ENCODE data around the gene UBAC2.
"Not testable (repeated sequence)": the region's sequence is repeated elsewhere in the genome, so short reads cannot be mapped to it uniquely, and the experiment has no call there.

The UBAC2 gene

DNA sequence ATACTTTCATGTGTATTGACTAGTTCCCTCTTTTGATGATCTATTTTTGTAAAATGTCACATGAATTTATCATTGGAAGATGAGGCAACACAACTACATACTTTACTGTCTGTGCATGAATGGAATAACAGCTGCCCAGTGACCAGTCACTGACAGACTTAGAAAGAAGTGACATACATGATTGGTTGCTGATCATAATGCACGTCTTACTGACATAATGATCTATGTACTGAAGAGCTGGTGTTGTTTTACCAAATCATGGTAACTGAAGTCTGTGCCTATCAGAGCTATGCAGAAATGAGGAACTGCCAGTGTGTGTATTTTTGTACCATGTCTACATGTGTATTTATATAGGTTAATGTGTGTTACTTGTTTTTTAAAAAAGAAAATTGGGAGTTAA is 31.1 kb downstream of the UBAC2 start:
- no peak for DNase-seq

DNA sequence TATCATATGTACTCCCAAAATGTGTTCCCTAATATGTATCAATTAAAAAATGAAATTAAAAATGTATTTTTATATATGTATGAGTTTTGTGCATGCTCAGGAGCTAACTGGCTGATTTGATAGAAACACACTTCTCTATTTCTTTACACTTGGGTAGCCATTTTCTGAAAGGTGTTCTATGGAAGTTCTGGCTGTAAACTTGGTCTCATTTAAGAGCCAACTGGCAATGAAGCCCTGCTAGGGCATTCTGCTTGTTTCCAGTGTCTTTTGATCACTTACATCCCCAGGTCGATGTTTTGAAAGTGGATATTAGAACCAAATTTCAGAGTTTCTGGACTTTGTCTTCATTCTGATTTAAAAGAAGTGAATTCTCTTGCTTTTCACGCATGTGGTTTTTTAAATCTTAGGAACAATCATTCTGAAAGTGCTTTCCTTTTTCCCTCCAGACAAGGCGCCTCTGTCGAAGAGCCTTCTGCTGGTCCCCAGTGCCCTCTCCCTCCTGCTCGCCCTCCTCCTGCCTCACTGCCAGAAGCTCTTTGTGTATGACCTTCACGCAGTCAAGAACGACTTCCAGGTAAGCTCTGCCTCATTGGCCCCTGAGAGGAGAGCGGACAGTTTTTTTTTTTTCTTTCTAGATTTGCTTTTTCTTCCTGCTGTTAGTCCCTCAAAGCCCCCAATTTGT is 37.5 kb downstream of the UBAC2 start:
- intact Hi-C loops (cut with DNase I) = no loop called here
- no peak for DNase-seq

More for the DNA sequence above, 31.1 kb downstream of the UBAC2 start:
- intact Hi-C loops (cut with DNase I) = no loop called here

DNA sequence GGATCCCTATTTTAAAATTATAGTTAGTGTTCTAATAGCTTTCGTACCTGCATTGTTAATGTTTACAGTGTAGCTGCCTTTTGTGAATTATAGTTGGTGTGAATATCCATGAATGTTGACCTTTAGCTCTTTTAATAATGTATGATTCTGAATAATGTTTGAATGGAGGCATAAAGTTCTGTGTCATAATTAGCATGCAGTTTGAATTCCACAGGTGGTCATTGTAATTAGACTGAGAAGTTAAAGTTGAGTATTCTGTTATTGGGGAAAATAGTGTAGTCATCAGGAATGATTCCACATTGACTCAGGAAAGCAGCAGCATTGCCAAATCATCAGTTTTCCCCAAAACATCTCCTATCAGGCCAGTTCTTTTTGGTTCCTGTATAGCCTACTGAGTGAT is 45.4 kb downstream of the UBAC2 start:
- intact Hi-C loops (cut with DNase I) = no loop called here
- no peak for DNase-seq

DNA sequence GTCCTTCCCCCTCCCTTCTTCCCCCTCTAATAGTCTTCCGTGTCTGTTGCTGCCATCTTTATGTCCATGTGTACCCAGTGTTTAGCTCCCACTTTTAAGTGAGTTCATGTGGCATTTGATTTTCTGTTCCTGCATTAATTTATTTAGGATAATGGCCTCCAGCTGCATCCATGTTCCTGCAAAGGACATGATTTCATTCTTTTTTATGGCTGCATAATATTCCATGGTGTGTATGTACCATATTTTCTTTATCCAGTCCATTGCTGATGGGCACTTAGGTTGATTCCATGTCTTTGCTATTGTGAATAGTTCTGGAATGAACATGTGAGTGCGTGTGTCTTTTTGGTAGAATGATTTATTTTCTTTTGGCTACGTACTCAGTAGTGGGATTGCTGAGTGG is 48.5 kb downstream of the UBAC2 start:
- intact Hi-C loops (cut with DNase I); DNase-seq: not testable (repeated sequence)

DNA sequence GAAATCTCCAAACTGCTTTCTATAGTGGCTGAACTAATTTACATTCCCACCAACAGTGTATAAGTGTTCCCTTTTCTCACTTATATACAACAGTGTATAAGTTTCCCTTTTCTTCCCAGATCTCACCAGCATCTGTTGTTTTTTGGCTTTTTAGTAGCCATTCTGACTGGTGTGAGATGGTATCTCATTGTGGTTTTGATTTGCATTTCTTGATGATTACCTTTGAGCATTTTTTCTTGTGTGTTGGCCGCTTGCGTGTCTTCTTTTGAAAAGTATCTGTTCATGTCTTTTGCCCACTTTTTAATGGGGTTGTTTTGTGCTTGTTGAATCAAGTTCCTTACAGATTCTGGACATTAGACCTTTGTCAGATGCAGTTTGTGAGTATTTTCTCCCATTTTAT is 49.0 kb downstream of the UBAC2 start:
- intact Hi-C loops (cut with DNase I); DNase-seq: not testable (repeated sequence)

DNA sequence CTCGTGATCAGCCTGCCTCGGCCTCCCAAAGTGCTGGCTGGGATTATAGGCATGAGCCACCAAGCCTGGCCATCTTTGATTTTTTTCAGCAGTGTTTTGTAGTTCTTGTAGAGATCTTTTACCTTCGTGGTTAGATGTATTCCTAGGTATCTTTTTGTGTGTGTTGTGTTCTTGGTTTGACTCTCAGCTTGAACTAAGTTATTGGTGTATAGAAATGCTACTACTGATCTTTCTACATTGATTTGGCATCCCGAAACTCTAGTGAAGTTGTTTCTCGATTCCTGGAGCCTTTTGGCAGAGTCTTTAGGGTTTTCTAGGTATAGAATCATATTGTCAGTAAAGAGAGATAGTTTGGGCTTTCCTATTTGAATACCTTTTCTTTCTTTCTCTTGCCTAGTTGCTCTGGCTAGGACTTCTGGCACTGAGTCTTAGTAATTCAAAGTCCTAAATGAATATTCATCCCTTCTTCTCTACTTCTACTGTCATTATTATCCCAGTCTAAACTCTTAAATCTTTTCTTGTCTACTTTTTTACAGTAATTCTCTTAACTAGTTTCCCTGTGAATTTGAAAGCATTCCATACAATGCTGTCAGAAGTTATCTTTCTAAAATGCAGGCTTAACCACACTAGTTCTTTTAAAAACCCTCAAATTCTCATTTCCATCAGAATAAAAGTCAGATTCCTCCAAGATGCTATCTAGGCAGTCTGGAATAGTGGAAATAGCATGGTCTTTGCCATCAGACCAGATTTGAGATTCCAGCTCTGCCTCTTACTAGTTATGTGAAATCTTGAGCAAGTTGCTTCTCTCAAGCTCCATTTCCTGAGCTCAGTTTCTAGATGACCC is 50.5 kb downstream of the UBAC2 start:
- intact Hi-C loops (cut with DNase I) = no loop called here
- DNase-seq = no peak

DNA sequence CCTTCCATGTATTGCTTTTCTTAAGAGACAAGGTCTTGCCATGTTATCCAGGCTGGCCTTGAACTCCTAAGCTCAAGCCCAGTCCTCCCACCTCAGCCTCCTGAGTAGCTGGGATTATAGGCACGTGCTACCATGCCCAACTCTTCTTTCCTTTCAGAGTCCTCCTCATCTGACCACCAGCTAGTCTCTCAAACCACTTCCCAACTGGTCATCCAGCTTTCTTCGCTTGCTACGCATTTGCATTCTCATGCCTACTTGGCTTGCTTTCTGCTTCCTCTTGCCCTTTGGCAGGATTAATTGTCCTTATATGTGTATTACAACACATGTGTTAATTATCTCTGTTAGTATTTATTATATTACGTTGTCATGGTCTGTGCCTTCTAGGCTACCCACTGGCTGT is 51.3 kb downstream of the UBAC2 start:
- intact Hi-C loops (cut with DNase I) = no loop called here
- DNase-seq = no peak

DNA sequence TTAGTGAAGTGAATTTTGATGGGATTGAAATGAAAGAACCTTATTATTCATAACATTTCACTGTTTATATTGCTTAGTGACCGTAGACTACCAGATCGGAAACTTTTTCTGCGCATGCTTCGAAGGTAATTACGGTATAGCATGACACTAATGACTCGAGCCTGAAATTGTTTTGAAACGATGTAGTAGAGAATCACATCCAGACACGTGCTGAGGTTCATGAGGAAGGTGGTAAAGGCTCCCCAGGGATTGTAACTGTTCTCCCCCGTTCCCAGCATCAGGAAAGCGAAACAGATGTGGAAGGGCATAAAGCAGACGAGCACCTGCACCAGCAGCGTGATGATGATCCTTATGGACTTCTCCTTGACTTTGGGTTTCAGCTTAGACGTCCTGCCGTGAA is 54.2 kb downstream of the UBAC2 start:
- intact Hi-C loops (cut with DNase I) = no loop called here
- no peak for DNase-seq

DNA sequence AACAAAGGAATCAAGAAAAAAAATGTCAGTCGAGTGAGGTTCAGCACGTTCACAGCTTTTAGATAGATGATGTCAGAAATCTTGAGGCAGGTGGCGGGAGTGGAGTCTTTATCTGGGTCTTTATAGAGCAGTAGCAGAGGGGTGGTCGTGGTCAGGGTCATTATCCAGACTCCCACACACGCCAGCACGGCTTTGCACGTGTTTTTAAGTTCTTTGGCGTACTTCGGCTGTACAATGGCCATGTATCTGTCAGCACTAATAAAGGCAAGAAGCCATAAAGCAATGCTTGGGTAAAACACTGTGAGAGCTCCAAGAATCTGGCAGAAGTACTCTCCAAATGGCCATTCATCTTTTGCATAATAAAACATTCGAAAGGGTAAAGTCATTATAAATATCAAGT is 54.6 kb downstream of the UBAC2 start:
- no peak for DNase-seq
- intact Hi-C loops (cut with DNase I) = no loop called here

DNA sequence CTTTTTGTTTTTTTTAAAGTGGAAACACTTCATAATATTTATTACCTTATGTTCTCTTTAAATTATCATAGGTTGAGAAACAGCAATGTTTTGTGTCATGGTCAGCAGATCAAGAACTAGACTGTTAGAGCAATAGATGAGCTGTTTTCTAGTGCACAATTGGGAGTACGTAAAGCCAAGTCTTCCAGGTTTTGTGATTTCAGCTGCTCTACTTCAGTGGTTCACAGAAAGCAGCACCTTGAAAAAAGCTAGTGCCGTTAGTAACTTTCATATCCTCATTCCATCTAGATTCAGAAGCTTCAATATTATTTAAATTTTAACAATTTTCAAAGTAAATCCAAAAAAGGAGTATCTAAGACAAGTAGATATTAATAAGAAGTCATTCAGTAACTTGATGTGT is 55.6 kb downstream of the UBAC2 start:
- no peak for DNase-seq
- intact Hi-C loops (cut with DNase I) = no loop called here

DNA sequence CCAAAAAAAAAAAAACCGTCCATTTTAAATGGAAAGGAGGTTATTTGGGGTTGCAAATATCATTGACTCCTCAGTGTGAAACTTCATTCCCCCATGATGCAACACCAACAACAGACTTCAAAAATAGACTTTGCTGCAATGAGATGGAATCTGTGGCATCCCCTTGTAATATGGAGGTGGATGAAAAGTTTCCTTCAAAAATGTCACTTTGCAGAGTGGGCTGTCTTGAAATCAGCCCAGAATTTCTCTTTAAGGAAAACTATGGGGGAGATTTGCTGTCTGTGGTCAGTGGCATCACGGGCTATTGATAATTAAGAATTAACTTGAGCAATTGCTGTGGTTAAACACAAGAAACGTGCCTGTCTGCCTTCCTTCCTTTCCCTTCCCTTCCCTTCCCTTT is 56.1 kb downstream of the UBAC2 start:
- DNase-seq = no peak
- intact Hi-C loops (cut with DNase I) = no loop called here

DNA sequence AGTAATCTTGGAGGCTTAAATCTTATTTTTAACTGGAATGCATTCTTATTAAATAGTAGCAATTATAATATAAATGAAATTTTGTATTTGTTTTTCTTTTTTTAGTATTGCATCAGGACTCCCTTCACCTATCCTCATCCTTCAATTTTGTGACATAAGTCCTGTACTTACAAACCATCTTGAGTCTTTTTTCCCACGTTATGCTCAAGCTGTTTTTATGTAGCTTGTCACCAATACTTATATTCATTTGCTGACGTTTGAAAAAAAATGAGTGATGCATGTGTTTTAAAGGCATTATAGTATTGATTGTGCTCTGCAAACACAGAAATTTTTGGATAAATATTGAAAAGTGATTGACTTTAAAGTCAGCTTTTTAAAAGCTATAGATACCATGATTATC is 56.6 kb downstream of the UBAC2 start:
- DNase-seq = no peak
- intact Hi-C loops (cut with DNase I) = no loop called here

DNA sequence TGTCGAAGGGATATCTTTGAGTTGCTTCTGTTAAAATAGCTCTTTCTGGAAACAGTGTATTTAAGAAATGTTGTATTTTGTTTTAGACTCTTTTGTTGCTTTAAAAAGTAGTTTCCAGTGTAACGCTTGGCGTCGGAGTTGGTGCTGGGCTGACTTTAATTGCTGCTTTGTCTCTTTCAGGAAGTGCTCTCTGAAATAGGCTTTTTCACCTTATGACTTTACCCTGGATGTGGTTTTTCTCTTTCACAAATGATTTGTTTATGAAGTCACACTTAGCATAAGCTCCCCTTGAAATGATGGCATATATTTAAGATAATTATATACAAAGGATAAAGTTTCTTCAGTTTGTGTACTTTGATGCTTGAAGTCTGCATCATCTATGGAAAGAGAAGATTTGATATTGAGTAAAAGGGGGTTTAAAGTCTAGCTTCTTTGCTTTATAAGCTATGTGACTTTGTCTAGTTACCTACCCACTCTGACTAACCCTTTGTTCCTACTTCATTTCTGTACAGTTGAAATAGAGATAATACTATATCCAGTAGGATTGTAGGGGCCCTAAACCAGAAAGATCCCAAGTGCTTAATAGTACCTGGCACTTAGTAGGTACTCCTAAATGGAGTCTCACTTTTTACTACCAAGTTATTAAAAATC is 57.7 kb downstream of the UBAC2 start, which contains the start of gene GPR18:
Gene GPR18, minus strand, starts transcription at position 170 of the 651 bp plus-strand sequence. CDS start 2,507 bp downstream, outside the sequence.
- intact Hi-C loops (cut with DNase I) = no loop called here
- DNase-seq = no peak

DNA sequence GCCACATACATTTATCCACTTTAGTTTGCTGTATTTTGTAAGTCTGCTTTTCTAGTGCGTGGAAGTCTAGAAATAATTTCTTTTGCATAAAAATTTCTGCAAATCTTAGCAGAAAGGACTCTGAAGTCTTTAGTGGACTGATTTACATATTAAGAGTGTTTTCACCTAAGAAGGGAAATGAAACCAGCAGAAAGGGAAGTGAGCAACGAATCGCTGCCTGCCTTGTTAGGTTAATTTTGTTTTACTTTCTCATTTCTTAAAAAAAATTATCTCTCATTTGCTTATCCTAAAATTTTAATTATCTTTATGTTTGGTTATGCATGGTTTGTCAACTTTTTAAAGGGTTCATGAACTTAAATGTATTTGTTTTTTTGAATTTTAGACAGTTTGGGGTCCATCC is 58.3 kb downstream of the UBAC2 start:
- no peak for DNase-seq
- intact Hi-C loops (cut with DNase I) = no loop called here

DNA sequence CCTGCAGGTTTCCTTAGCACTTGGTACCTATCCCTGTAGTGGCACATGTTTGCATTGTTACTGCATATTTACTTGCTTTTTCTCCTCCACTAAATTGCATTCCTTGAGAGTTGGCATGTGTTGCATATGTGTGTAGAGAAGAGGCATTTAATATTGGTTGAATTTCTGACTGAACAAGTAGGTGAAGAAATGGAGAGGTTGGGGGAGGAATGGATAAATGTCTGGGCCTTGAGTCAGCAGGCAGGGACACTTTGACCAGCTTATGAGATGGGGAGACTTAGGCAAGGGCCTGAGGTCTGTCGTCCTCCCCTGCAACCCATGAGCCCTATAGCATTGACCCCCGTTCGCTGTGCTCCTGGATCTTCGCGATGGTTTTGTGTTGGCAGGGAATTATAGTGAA is 59.6 kb downstream of the UBAC2 start:
- no peak for DNase-seq
- intact Hi-C loops (cut with DNase I) = no loop called here

DNA sequence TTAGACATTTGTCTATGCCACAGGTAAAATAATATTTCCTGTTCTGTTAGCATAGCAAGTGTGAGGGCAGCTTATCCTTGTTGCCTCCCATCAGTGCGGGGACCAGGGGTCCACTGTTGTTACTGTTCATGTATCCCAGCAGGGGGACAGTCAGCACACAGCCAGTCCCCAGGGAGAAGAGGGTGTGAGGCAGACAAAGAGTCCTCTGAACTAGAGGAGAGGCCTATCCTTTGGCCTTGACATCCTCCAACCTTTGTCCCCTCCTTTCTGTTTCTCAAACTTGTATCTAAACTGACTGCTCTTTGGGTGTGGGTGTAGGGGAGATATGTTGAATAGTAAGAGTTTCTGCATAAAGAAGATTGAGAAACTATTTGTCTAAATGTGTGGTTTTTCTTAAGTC is 60.4 kb downstream of the UBAC2 start:
- DNase-seq = no peak
- intact Hi-C loops (cut with DNase I) = no loop called here

DNA sequence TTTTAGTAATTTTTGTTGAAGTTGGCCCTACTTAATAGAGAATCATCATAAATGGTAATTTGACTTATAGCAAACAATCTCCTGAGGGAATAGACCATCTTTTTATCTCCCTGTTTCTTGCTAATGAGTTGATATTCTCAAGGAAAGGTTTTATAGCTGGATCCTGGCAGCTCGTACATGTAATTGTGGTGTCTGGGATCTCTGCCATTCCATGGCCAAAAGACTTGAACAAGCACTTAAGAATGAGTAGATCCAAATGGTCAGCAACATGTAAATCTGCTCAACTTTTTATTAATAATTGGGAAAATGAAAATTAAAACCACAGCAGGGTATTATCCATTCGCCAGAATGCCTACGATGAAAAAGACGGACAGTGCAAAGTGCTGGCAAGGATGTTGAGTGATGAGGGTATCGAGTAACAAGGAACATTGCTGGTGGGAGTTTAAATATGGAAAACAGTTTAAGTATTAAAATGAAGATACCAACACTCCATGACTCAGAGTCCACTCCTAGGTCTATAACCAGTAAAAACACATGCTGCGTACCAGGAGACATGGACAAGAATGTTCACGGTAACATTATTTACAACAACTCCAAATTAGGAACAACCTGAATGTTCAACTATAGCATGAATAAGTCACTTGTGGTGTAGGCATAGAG is 62.6 kb downstream of the UBAC2 start:
- DNase-seq = no peak
- intact Hi-C loops (cut with DNase I) = no loop called here

DNA sequence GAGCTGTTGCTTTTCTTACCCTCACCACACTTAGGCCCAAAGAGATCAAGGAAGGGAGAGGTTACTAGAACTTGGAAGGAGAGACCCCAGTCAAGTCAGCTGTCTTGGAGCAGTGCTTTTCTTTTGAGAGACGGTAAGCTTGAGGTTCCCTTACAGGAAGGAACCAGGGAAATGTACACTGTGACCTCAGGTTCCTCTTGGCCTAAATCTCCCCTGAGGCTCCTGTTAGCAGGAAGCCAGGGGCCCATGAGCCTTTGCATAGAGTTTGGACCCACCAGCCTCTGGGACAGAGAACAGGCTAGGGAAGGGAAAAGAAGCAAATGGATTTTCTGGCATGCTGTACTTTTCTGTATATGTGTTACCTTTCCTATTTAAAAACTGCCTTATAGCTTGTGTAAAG is 63.4 kb downstream of the UBAC2 start:
- DNase-seq = no peak
- intact Hi-C loops (cut with DNase I) = no loop called here

DNA sequence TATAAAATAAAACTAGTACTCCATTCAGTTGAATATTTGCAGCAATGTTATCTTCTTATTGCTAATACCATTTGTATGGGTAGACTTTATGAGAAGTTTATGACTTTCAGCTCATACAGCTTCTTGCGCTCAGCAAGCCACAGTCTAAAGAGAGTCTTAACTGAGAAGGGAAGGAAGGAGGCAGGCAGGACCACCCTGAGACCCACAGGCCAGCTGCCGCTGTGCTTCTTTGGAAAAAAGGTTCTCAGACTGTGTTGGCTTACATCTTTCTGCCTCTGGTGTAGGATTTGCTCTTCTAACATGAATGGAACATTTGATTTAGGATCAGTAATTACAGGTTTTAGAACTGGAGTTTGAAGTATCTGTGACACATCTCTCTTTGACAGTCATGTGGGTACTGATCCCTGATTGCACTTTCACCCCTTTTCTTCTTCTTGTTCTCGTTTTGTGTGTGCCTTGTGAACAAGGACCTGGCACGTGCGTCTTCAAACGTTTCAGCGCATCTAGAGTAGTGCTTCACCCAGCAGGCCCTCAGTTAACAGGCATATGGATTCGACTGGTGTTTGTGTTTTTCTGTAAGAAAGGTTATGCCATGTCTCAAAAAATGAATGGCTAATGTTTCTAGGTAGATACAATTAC is 64.6 kb downstream of the UBAC2 start:
- no peak for DNase-seq
- intact Hi-C loops (cut with DNase I) = loop anchor here (5.0 kb wide), 1 partner anchor 63 kb away; the partner anchor contains the start of gene UBAC2

DNA sequence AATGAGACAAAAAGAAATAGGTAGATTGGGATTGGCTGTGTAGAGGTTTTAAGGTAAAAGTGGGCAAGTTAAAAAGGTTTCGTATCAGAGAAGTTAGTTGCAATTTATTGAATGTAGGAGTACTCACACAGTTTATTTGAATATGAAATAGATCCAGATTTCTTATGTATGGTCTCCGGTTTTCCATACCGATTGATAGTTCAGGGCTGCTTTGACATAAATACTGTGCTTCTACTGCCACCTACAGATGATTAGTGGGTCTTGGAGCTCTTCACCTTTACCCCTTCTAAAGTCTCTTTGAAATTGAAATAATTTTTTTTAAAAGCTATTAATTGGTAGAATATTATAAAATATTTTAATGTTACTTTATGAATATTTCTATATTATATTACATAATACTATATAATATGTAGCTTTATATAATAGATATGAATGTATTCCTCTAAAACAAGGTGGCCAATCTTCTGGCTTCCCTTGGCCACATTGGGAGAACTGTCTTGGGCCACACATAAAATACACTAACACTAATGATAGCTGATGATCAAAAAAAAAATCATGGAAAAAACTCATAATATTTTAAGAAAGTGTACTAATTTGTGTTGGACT is 65.3 kb downstream of the UBAC2 start:
- DNase-seq = no peak
- intact Hi-C loops (cut with DNase I) = loop anchor here (1.0 to 5.0 kb wide), 2 partner anchors 64 to 90 kb away; partner anchors contain the start of gene UBAC2

Data from posterior cingulate gyrus (tissue), 11 donors.